Naive thymus-derived CD4-positive, alpha-beta T cell (primary cell): Measurements from ENCODE around the gene BRCA1. TPM values are rescaled to one million over a fixed set of nuclear protein-coding genes. Genes with fewer than 3 reads are reported as not detected.
A peak's percentile ranks its signal among the peaks of the same experiment; 100 is the strongest.

Experiments
- ATAC-seq: fragments of 150-1000 bp; cut with Tn5 transposase; 2 replicates; pipeline ENCODE4 v1.10.0; 2021; ENCODE audit warnings: mild to moderate bottlenecking, moderate library complexity
- CTCF ChIA-PET: fragments of 350-600 bp; sonication (Branson Sonifier 250); formaldehyde crosslinking; loops from one replicate; lab custom pipeline; 2021; ENCODE audit warnings: antibody characterized with exemption; lab: Charles Lee
- POLR2A ChIA-PET: fragments of 350-600 bp; sonication (Branson Sonifier 250); formaldehyde crosslinking; loops from one replicate; lab custom pipeline; 2021; ENCODE audit warnings: antibody characterized with exemption, inconsistent platforms; lab: Charles Lee
- DNase-seq, 9 donors: peaks; one replicate each; pipeline versions ENCODE4 v3.0.0 to v3.0.0-alpha.2; 2020 to 2022; ENCODE audit warnings: mixed read lengths in 1 of 9
- H3K27ac ChIP-seq: one replicate; pipeline ENCODE4 v1.7.0; 2013; ENCODE audit warnings: mild to moderate bottlenecking, low read depth, low read length, moderate library complexity
- H3K27me3 ChIP-seq, 2 donors: one replicate each; pipeline ENCODE4 v1.7.0; 2013; ENCODE audit warnings: low read length in 2 of 2, mild to moderate bottlenecking in 2 of 2, moderate library complexity in 2 of 2; ENCODE audit not compliant: control insufficient read depth in 2 of 2, insufficient read depth in 2 of 2
- H3K36me3 ChIP-seq, 3 experiments: 1 replicate in 2 of 3; 2 replicates in 1 of 3; pipeline ENCODE4 v1.7.0; 2013; ENCODE audit warnings: low read length in 3 of 3, mild to moderate bottlenecking in 3 of 3, moderate library complexity in 1 of 3; ENCODE audit not compliant: insufficient read depth in 3 of 3, control insufficient read depth in 2 of 3
- H3K4me1 ChIP-seq, 2 donors: one replicate each; pipeline ENCODE4 v1.7.0; 2013; ENCODE audit warnings: low read length in 2 of 2, mild to moderate bottlenecking in 2 of 2, moderate library complexity in 1 of 2; ENCODE audit not compliant: control insufficient read depth in 2 of 2, insufficient read depth in 2 of 2
- H3K4me3 ChIP-seq: 2 replicates; pipeline ENCODE4 v1.7.0; 2013; ENCODE audit warnings: mild to moderate bottlenecking, low read length
- H3K9me3 ChIP-seq, 3 experiments: 1 replicate in 2 of 3; 2 replicates in 1 of 3; pipeline ENCODE4 v1.7.0; 2013; ENCODE audit warnings: low read length in 3 of 3; ENCODE audit not compliant: control insufficient read depth in 2 of 3
- H3K27ac Mint-ChIP-seq, 9 donors: one replicate each; pipeline ENCODE4 v1.8.0; 2020 to 2022; ENCODE audit warnings: mixed read lengths in 9 of 9, mild to moderate bottlenecking in 8 of 9, moderate library complexity in 5 of 9, inconsistent platforms in 2 of 9
- H3K27me3 Mint-ChIP-seq, 5 donors: one replicate each; pipeline ENCODE4 v1.8.0; 2021 to 2022; ENCODE audit warnings: mixed read lengths in 5 of 5, mild to moderate bottlenecking in 1 of 5
- H3K36me3 Mint-ChIP-seq, 5 donors: one replicate each; pipeline ENCODE4 v1.8.0; 2020 to 2022; ENCODE audit warnings: mixed read lengths in 5 of 5, mild to moderate bottlenecking in 3 of 5, inconsistent platforms in 1 of 5
- H3K4me1 Mint-ChIP-seq, 7 donors: one replicate each; pipeline ENCODE4 v1.8.0; 2020 to 2022; ENCODE audit warnings: mixed read lengths in 7 of 7, mild to moderate bottlenecking in 3 of 7, inconsistent platforms in 1 of 7
- H3K4me3 Mint-ChIP-seq, 10 donors: one replicate each; pipeline ENCODE4 v1.8.0; 2020 to 2022; ENCODE audit warnings: mild to moderate bottlenecking in 10 of 10, mixed read lengths in 10 of 10, moderate library complexity in 6 of 10, inconsistent platforms in 2 of 10
- H3K9me3 Mint-ChIP-seq, 11 donors: one replicate each; pipeline ENCODE4 v1.8.0; 2020 to 2022; ENCODE audit warnings: mixed read lengths in 11 of 11, mild to moderate bottlenecking in 4 of 11, inconsistent platforms in 1 of 11, moderate library complexity in 1 of 11
- intact Hi-C, 2 donors: fragments of 100-400 bp; cut with micrococcal nuclease; formaldehyde crosslinking; loops; one replicate each; pipeline ENCODE4 v1.15.1; 2023
- polyA plus RNA-seq, 2 donors: library from polyadenylated mRNA; unstranded; fragments of 300-500 nt; fragmentation: Illumina TruSeq; gene quantifications; one replicate each; pipeline ENCODE4 v1.2.3, GENCODE V29; 2021
- total RNA-seq, 6 experiments: library from RNA in 5 of 6; stranded (reverse) in 5 of 6; gene quantifications; 1 replicate in 5 of 6; 2 replicates in 1 of 6; pipeline ENCODE4 v1.2.3 and lab custom pipeline; 2021 to 2026

The BRCA1 gene
- total and polyA plus RNA-seq, 7 experiments from 2014 or later = 1.1 to 54.1 (median 4.5) TPM

DNA sequence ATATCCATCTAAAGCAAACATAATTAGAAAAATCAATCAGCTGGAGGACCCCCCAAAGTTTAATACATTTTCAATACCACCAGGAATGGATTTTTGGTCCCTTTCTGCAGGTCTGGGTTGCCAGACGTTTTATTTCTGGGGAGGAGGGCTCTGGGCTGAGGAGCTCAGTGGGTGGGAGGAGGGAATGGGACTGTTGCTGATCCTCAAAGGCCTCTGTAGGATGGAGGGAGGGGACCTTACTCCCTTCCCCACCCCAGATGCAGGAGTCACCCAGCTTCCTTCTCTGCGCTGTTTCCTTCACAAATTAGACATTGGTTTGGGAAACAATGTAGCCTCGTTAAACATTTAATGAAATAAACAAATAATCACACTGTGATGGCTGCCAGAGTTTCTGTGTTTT is 93.5 kb downstream of the BRCA1 start:
- ChIA-PET POLR2A (interaction anchor here (0.6 kb wide), 1 partner anchor 58 kb away, joined by 3 read pairs; no protein-coding TSS in a partner anchor), CTCF (no interaction called here)
- no peaks in the 10 kb centered on the region for H3K36me3 ChIP-seq
- H3K4me3 ChIP-seq = no peak overlapping the region
- no peak overlapping the region for H3K27ac ChIP-seq
- peak overlapping the region in 1 of 9 donors; percentile 51 for H3K27ac Mint-ChIP-seq
- H3K4me1 ChIP-seq = no peaks in the 10 kb centered on the region
- H3K27me3 Mint-ChIP-seq = no peaks in the 10 kb centered on the region
- no peak overlapping the region for H3K4me3 Mint-ChIP-seq
- no peaks in the 10 kb centered on the region for H3K36me3 Mint-ChIP-seq
- H3K4me1 Mint-ChIP-seq = no peaks in the 10 kb centered on the region
- DNase-seq = no peak
- H3K27me3 ChIP-seq = no peaks in the 10 kb centered on the region
- peaks cover 0 to 1% (median 0%) of the 10 kb centered on the region in 11 donors for H3K9me3 Mint-ChIP-seq
- intact Hi-C loops = no loop called here
- no peak for ATAC-seq
- H3K9me3 ChIP-seq = no peaks in the 10 kb centered on the region

DNA sequence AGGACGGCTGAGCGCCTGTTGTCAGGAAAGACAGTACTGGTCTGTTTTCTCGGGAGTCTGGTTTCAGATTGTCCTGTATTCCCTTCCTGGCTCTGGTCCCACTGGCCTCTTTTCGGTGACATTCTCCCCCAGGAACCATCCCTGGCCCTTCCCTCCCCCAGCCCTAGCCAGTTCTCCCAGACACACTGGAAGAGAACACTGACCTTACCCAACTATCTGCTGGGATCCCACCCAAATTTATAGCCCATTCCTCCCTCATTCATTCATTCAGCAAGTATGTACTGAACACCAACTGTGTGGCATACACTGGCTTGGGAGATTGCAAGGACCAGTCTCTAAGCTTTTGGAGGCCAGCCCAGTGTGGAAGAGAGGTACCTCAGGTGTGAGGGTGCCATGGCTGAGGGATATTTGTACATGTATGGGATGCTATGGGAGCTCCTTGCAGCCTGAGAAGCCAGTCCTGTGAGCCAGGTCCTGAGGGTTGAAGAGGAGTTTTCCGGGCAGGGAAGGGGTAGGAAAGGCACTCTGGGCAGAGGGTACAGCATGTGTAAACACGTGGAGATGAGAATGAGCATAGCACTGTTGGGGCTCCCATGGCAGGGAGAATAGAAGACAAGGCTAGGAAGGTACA is 94.9 kb downstream of the BRCA1 start:
- Mint-ChIP-seq H3K4me3 (peak overlapping the region in 1 of 10 donors; percentile 5), H3K4me1 (peaks cover 0 to 3% (median 0%) of the 10 kb centered on the region in 7 donors), H3K9me3 (peaks cover 0 to 1% (median 0%) of the 10 kb centered on the region in 11 donors), H3K36me3 (peaks cover 0 to 2% (median 0%) of the 10 kb centered on the region in 5 donors), H3K27ac (peak overlapping the region in 3 of 9 donors; percentile 5 to 92 (median 28)), H3K27me3 (peaks cover 0 to 5% (median 0%) of the 10 kb centered on the region in 5 donors)
- Histone ChIP-seq H3K36me3 (no peaks in the 10 kb centered on the region), H3K27me3 (no peaks in the 10 kb centered on the region), H3K27ac (no peak overlapping the region), H3K4me1 (peaks cover 0 to 2% of the 10 kb centered on the region in 2 donors), H3K9me3 (no peaks in the 10 kb centered on the region), H3K4me3 (no peak overlapping the region)
- ChIA-PET POLR2A (no interaction called here), CTCF (no interaction called here)
- ATAC-seq (no peak), DNase-seq (no peak)
- intact Hi-C loops = no loop called here

GRCh38 chr17:43028221-43028861 is 96.8 kb downstream of the BRCA1 start:
- DNase-seq = no peak
- H3K4me1 Mint-ChIP-seq = peaks cover 8 to 12% (median 9%) of the 10 kb centered on the region in 7 donors
- peaks cover 0 to 14% (median 0%) of the 10 kb centered on the region in 5 donors for H3K27me3 Mint-ChIP-seq
- peaks cover 0 to 4% (median 0%) of the 10 kb centered on the region in 5 donors for H3K36me3 Mint-ChIP-seq
- Histone ChIP-seq H3K4me1 (peaks cover 10% of the 10 kb centered on the region in 2 donors), H3K36me3 (no peaks in the 10 kb centered on the region), H3K9me3 (no peaks in the 10 kb centered on the region), H3K4me3 (no peak overlapping the region), H3K27me3 (no peaks in the 10 kb centered on the region), H3K27ac (no peak overlapping the region)
- ATAC-seq = no peak
- peak overlapping the region in 1 of 9 donors; percentile 0 for H3K27ac Mint-ChIP-seq
- peak overlapping the region in 2 of 10 donors; percentile 7 to 69 for H3K4me3 Mint-ChIP-seq
- peaks cover 0 to 2% (median 0%) of the 10 kb centered on the region in 11 donors for H3K9me3 Mint-ChIP-seq
- ChIA-PET POLR2A (interaction anchor here (0.6 kb wide), 1 partner anchor 9 kb away, joined by 3 read pairs; no protein-coding TSS in a partner anchor), CTCF (no interaction called here)
- intact Hi-C loops = loop anchor here in 1 of 2 donors (10.0 kb wide), 1 partner anchor 186 kb away; the partner anchor contains the start of gene TMEM106A

DNA sequence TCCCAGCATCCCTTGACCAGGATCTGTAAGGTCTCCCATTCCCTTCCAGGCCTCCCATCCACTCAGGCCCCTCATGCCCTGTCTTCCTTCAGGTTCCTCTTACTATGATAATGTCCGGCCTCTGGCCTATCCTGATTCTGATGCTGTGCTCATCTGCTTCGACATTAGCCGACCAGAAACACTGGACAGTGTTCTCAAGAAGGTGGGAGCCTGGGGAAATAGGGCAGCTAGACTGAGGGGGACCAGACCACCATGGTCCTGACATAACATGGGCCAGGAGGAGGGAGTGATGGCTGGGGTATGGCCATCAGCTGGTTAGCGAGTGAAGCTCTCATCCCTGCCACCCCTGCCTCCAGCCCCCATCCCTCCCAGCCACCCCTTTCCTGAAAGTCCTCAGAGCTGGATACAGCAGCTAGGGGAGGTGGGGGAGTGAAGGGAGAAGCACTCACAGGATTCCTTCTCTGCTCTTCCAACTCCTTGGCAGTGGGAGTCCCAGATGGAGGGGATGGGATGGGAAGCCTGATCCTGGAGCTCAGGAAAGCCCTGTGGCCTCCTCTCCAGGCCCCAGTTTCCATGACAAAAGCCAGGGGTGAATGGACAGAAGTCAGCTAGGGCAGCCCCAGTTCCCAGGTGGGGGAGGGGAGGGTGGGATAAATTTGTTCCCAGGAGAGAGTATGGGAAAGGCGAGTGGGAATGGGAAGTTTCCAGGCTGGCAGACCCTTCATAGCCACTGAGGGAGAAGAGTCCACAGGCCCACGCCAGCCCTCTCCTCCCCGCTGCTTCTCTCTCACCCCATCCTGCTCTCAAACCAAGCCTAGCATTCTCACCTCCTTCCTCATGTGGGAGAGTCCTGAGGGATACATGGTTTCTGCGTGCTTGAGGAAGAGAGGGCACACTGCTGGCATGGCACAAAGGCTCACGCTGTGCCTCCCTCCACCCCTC is 97.8 kb downstream of the BRCA1 start:
- H3K36me3 Mint-ChIP-seq = peaks cover 0 to 4% (median 0%) of the 10 kb centered on the region in 5 donors
- H3K27me3 Mint-ChIP-seq = peaks cover 0 to 14% (median 0%) of the 10 kb centered on the region in 5 donors
- Histone ChIP-seq H3K36me3 (no peaks in the 10 kb centered on the region), H3K9me3 (no peaks in the 10 kb centered on the region), H3K27ac (no peak overlapping the region), H3K4me3 (no peak overlapping the region), H3K4me1 (peaks cover 16 to 17% of the 10 kb centered on the region in 2 donors), H3K27me3 (no peaks in the 10 kb centered on the region)
- peaks cover 0 to 2% (median 0%) of the 10 kb centered on the region in 11 donors for H3K9me3 Mint-ChIP-seq
- H3K4me1 Mint-ChIP-seq = peaks cover 8 to 12% (median 9%) of the 10 kb centered on the region in 7 donors
- peak overlapping the region in 5 of 10 donors; percentile 13 to 74 (median 66) for H3K4me3 Mint-ChIP-seq
- CTCF ChIA-PET = no interaction called here
- POLR2A ChIA-PET = no interaction called here
- intact Hi-C loops = loop anchor here in 1 of 2 donors (10.0 kb wide), 1 partner anchor 187 kb away; the partner anchor contains the start of gene TMEM106A
- peak overlapping the region in 2 of 9 donors; percentile 5 to 83 for H3K27ac Mint-ChIP-seq
- ATAC-seq (no peak), DNase-seq (no peak)

DNA sequence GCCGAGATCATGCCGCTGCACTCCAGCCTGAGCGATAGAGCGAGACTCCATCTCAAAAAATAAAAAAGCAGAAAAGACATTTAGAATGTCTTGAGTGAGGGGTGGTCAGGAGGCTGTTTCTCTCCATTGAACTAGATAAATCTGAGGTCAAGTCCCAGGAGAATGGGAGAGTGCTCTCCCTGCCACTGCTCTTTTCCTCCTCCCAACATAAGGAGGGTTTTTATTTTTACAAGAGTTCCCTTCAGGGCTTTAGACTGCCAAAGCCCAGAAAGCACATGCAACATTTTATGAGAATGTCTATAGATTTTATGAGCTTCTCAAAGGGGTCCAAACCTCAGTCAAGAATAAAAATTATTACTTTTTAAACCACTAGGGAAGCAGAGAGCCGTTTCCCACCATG is 98.6 kb downstream of the BRCA1 start:
- Histone ChIP-seq H3K36me3 (peaks cover 0 to 5% (median 0%) of the 10 kb centered on the region in 3 experiments), H3K27me3 (no peaks in the 10 kb centered on the region), H3K4me1 (peaks cover 16 to 17% of the 10 kb centered on the region in 2 donors), H3K4me3 (no peak overlapping the region), H3K27ac (no peak overlapping the region), H3K9me3 (no peaks in the 10 kb centered on the region)
- Mint-ChIP-seq H3K36me3 (peaks cover 0 to 4% (median 0%) of the 10 kb centered on the region in 5 donors), H3K27me3 (peaks cover 0 to 14% (median 0%) of the 10 kb centered on the region in 5 donors), H3K27ac (peak overlapping the region in 3 of 9 donors; percentile 5 to 78 (median 12)), H3K4me3 (peak overlapping the region in 6 of 10 donors; percentile 6 to 68 (median 42)), H3K9me3 (peaks cover 0 to 2% (median 0%) of the 10 kb centered on the region in 11 donors), H3K4me1 (peaks cover 8 to 14% (median 10%) of the 10 kb centered on the region in 7 donors)
- POLR2A ChIA-PET = no interaction called here
- DNase-seq (no peak), ATAC-seq (no peak)
- intact Hi-C loops = loop anchor here in 1 of 2 donors (10.0 kb wide), 1 partner anchor 188 kb away; the partner anchor contains the start of gene TMEM106A
- CTCF ChIA-PET = no interaction called here
